ENCODE results near the gene ARHGAP25. TPM values are rescaled to one million over a fixed set of nuclear protein-coding genes. Genes with fewer than 3 reads are reported as not detected.

ARHGAP25 gene
- total and polyA plus RNA-seq, 10 of the 15 experiments (the other 5 are each of a cell fraction or from before 2014, with no cell fraction given) = 0.15 to 1.0 (median 0.46) TPM

- TF ChIP-seq MLLT1 (IDR thresholded peaks at IDR 0.05) (0 out of 2 replicates have a peak, but pooled peaks have one; percentile 14), LARP7 (IDR thresholded peaks at IDR 0.05) (no peak), SMARCA5 (IDR thresholded peaks at IDR 0.05) (peak; percentile 69; the same call in 1 of the 2 replicates), NFYB (IDR thresholded peaks at IDR 0.05; ENCODE audit: insufficient read depth, low read depth, low read length) (no peak), PAX8 (IDR thresholded peaks at IDR 0.05) (no peak), RB1 (IDR thresholded peaks at IDR 0.05; ENCODE audit: borderline replicate concordance) (no peak), BHLHE40 (IDR thresholded peaks at IDR 0.05; ENCODE audit: borderline replicate concordance in 1 of 2, low read depth in 2 of 2, low read length in 1 of 2) (peak; percentile 24 to 47; a peak in 1 of 4 replicates), NFIC (IDR thresholded peaks at IDR 0.05; ENCODE audit: low read depth, low read length) (peak; percentile 87), MTA2 (IDR thresholded peaks at IDR 0.05; ENCODE audit: low read depth) (peak; percentile 91), IKZF2 (IDR thresholded peaks at IDR 0.05) (peak; percentile 88 to 91), PBX3 (IDR thresholded peaks at IDR 0.05; ENCODE audit: insufficient replicate concordance, low read depth, low read length) (no peak), MAX (IDR thresholded peaks at IDR 0.05; ENCODE audit: low read depth, low read length) (no peak), RAD21 (IDR thresholded peaks at IDR 0.05; ENCODE audit: insufficient read depth, low read depth, low read length) (no peak), CBFB (IDR thresholded peaks at IDR 0.05; ENCODE audit: low read depth) (0 out of 2 replicates have a peak, but pooled peaks have one; percentile 14), ZNF592 (IDR thresholded peaks at IDR 0.05) (no peak), STAT3 (IDR thresholded peaks at IDR 0.05; ENCODE audit: low read depth, low read length) (no peak), POU2F2 (IDR thresholded peaks at IDR 0.05; ENCODE audit: borderline replicate concordance, low read depth, low read length) (peak; percentile 53; the same call in 2 of the 3 replicates), NR2C1 (IDR thresholded peaks at IDR 0.05) (no peak), ZNF24 (IDR thresholded peaks at IDR 0.05) (peak; percentile 77), EED (IDR thresholded peaks at IDR 0.05; ENCODE audit: low read depth) (peak; percentile 70)
These were observed 44.8 kb upstream of the ARHGAP25 start (continued) for GRCh38 chr2:68689553-68690537.

Measured in GM12878 (cell line).